ENCODE data around the gene SS18L1. TPM values are rescaled to one million over a fixed set of nuclear protein-coding genes. Genes with fewer than 3 reads are reported as not detected.

Gene SS18L1
- total RNA-seq, 1 experiment from 2014 or later = 34.7 TPM

GRCh38 chr20:62210496-62210855 is 66.9 kb downstream of the SS18L1 start:
- H3K4me3 ChIP-seq (ENCODE audit: low read depth, low read length, poor library complexity, severe bottlenecking) = no peak overlapping the region
- H3K9me3 ChIP-seq (ENCODE audit: low read depth, low read length, poor library complexity, severe bottlenecking) = no peaks in the 10 kb centered on the region
- intact Hi-C loops (cut with micrococcal nuclease; ENCODE audit: unreplicated experiment) = no loop called here
- no peaks in the 10 kb centered on the region for H3K36me3 ChIP-seq (ENCODE audit: insufficient read depth, low read length, poor library complexity, severe bottlenecking)
- peaks cover 7% of the 10 kb centered on the region for H3K4me1 ChIP-seq (ENCODE audit: insufficient read depth, low read length, poor library complexity, severe bottlenecking)
- no peak for TF ChIP-seq CTCF (conservative IDR thresholded peaks at IDR 0.05; ENCODE audit: low read depth, low read length)
- TF ChIP-seq EZH2 (IDR thresholded peaks at IDR 0.05; ENCODE audit: borderline replicate concordance, low read depth, low read length, poor library complexity, severe bottlenecking) = no peak
- no peak for DNase-seq (ENCODE audit: low spot score)
- POLR2A ChIA-PET (ENCODE audit: low non-redundant PET) = no interaction called here
- peaks cover 17% of the 10 kb centered on the region for H3K27me3 ChIP-seq (replicated peaks; ENCODE audit: insufficient read depth, low read depth, low read length, poor library complexity)
- no peak overlapping the region for H3K27ac ChIP-seq (ENCODE audit: low read depth, low read length, poor library complexity, severe bottlenecking)
- CTCF ChIA-PET = no interaction called here
- no TSS peak for BruUV-seq (replicated peaks)

- H3K4me1 ChIP-seq (ENCODE audit: insufficient read depth, low read length, poor library complexity, severe bottlenecking) = peaks cover 7% of the 10 kb centered on the region
- ChIA-PET POLR2A (ENCODE audit: low non-redundant PET) (no interaction called here), CTCF (no interaction called here)
- peaks cover 24% of the 10 kb centered on the region for H3K27me3 ChIP-seq (replicated peaks; ENCODE audit: insufficient read depth, low read depth, low read length, poor library complexity)
- H3K36me3 ChIP-seq (ENCODE audit: insufficient read depth, low read length, poor library complexity, severe bottlenecking) = no peaks in the 10 kb centered on the region
- BruUV-seq (replicated peaks) = no TSS peak
- TF ChIP-seq EZH2 (IDR thresholded peaks at IDR 0.05; ENCODE audit: borderline replicate concordance, low read depth, low read length, poor library complexity, severe bottlenecking) (no peak), CTCF (conservative IDR thresholded peaks at IDR 0.05; ENCODE audit: low read depth, low read length) (no peak)
- no peak overlapping the region for H3K27ac ChIP-seq (ENCODE audit: low read depth, low read length, poor library complexity, severe bottlenecking)
- intact Hi-C loops (cut with micrococcal nuclease; ENCODE audit: unreplicated experiment) = no loop called here
- H3K4me3 ChIP-seq (ENCODE audit: low read depth, low read length, poor library complexity, severe bottlenecking) = no peak overlapping the region
- no peak for DNase-seq (ENCODE audit: low spot score)
- H3K9me3 ChIP-seq (ENCODE audit: low read depth, low read length, poor library complexity, severe bottlenecking) = no peaks in the 10 kb centered on the region
Observed at GRCh38 chr20:62211216-62211615, 67.6 kb downstream of the SS18L1 start.

- TF ChIP-seq CTCF (conservative IDR thresholded peaks at IDR 0.05; ENCODE audit: low read depth, low read length) = no peak
- TF ChIP-seq EZH2 (IDR thresholded peaks at IDR 0.05; ENCODE audit: borderline replicate concordance, low read depth, low read length, poor library complexity, severe bottlenecking) = no peak
- Histone ChIP-seq H3K4me3 (ENCODE audit: low read depth, low read length, poor library complexity, severe bottlenecking) (no peak overlapping the region), H3K9me3 (ENCODE audit: low read depth, low read length, poor library complexity, severe bottlenecking) (no peaks in the 10 kb centered on the region), H3K4me1 (ENCODE audit: insufficient read depth, low read length, poor library complexity, severe bottlenecking) (peaks cover 7% of the 10 kb centered on the region), H3K27me3 (replicated peaks; ENCODE audit: insufficient read depth, low read depth, low read length, poor library complexity) (peaks cover 30% of the 10 kb centered on the region), H3K27ac (ENCODE audit: low read depth, low read length, poor library complexity, severe bottlenecking) (no peak overlapping the region), H3K36me3 (ENCODE audit: insufficient read depth, low read length, poor library complexity, severe bottlenecking) (no peaks in the 10 kb centered on the region)
- ChIA-PET CTCF (no interaction called here), POLR2A (ENCODE audit: low non-redundant PET) (no interaction called here)
- no TSS peak for BruUV-seq (replicated peaks)
- no peak for DNase-seq (ENCODE audit: low spot score)
- intact Hi-C loops (cut with micrococcal nuclease; ENCODE audit: unreplicated experiment) = no loop called here
Observed at GRCh38 chr20:62211769-62212288, 68.3 kb downstream of the SS18L1 start.

Data from A673 (cell line).